HG03039 (cell line): ENCODE data around the gene PEAK1.
"Not testable (repeated sequence)": the region's sequence is repeated elsewhere in the genome, so short reads cannot be mapped to it uniquely, and the experiment has no call there.

Experiments used
- ATAC-seq: cut with Tn5 transposase; IDR thresholded peaks from one replicate; pipeline ENCODE4 v1.9.1; 2021; ENCODE audit warnings: mild to moderate bottlenecking, moderate library complexity; ENCODE audit not compliant: unreplicated experiment

Gene PEAK1

GRCh38 chr15:77312523-77312922 lies 107.4 kb downstream of the PEAK1 start:
- no peak for ATAC-seq

GRCh38 chr15:77311618-77312398 lies 108.1 kb downstream of the PEAK1 start:
- no peak for ATAC-seq

GRCh38 chr15:77311020-77311419 lies 108.9 kb downstream of the PEAK1 start:
- no peak for ATAC-seq

- ATAC-seq = no peak
These were observed 110.5 kb downstream of the PEAK1 start for GRCh38 chr15:77309392-77309791.

- no peak for ATAC-seq
These were observed 114.0 kb downstream of the PEAK1 start for GRCh38 chr15:77305953-77306352.

GRCh38 chr15:77296773-77297337 lies 123.0 kb downstream of the PEAK1 start:
- no peak for ATAC-seq

GRCh38 chr15:77295446-77295845 lies 124.5 kb downstream of the PEAK1 start:
- ATAC-seq = no peak

GRCh38 chr15:77292969-77293558 lies 126.8 kb downstream of the PEAK1 start:
- ATAC-seq = no peak

GRCh38 chr15:77291107-77291506 lies 128.8 kb downstream of the PEAK1 start:
- ATAC-seq = no peak

GRCh38 chr15:77287385-77287784 lies 132.5 kb downstream of the PEAK1 start:
- no peak for ATAC-seq

- no peak for ATAC-seq
These were observed 134.6 kb downstream of the PEAK1 start for GRCh38 chr15:77285057-77285997.

GRCh38 chr15:77282333-77282732 lies 137.6 kb downstream of the PEAK1 start:
- no peak for ATAC-seq

GRCh38 chr15:77276943-77277342 lies 143.0 kb downstream of the PEAK1 start:
- no peak for ATAC-seq

- no peak for ATAC-seq
These were observed 143.8 kb downstream of the PEAK1 start for GRCh38 chr15:77276096-77276495.

GRCh38 chr15:77273136-77273535 lies 146.8 kb downstream of the PEAK1 start:
- not testable (repeated sequence) for ATAC-seq

- no peak for ATAC-seq
These were observed 153.1 kb downstream of the PEAK1 start for GRCh38 chr15:77266708-77267386.

GRCh38 chr15:77255385-77255784 lies 164.5 kb downstream of the PEAK1 start:
- no peak for ATAC-seq

- no peak for ATAC-seq
These were observed 168.2 kb downstream of the PEAK1 start for GRCh38 chr15:77251662-77252061.

- ATAC-seq = no peak
These were observed 172.8 kb downstream of the PEAK1 start for GRCh38 chr15:77247116-77247515.

GRCh38 chr15:77243716-77244401 lies 176.0 kb downstream of the PEAK1 start:
- no peak for ATAC-seq
